Kidney glomerular epithelial cell (primary cell): ENCODE results near the gene SEC14L1.
"Not testable (repeated sequence)": the region's sequence is repeated elsewhere in the genome, so short reads cannot be mapped to it uniquely, and the experiment has no call there.

ENCODE experiments used
- DNase-seq: peaks from one replicate; lab custom pipeline; 2025; lab: John Stamatoyannopoulos, UW

SEC14L1 gene

DNA sequence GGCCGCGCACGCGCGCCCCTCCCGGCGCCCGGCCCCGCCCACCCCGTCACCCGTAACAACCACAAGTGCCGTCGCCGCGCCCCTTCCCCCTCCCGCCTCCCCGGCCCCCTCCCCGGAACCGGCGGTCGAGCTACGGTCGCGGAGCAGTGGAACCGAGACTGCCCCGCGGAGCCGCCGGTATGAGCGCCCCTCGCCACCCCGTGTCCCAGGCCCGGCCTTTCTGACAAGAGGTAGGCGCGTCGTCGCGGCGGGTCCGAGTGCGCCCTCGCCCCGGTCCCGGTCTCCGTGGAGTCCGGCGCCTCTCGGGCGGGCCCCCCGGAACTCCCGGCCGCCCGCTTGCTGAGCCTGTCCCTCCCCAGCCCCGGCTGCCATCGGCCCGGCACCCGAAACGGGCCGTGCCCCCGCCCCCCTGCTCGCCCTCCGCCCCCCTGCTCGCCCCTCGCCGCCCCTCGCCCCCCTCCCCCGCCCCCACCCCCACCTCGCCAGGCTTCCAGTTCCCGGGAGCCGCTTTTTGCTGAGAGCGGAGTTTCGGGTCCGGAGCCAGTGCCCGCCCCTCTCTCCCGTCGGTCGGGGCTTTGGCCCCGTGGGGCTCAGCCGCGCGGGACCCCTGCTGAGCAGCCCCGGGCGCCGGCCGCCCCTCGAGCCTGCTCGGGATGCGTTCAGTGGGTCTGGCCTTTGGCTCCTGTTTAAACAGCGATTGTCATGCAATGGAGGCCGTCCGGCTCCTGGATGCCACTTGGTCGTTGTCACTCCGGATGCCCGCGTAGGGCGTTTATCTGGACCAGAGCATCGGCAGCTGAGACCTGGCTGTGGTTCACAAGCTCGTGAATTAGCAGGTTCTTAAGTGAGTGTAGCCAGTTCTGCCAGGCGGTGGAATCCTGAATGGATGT is at the start of gene SEC14L1:
SEC14L1 (plus strand) TSS at position 92 of the 890 bp plus-strand sequence. CDS start 2,628 bp downstream, outside the sequence.
- no peak for DNase-seq

DNA sequence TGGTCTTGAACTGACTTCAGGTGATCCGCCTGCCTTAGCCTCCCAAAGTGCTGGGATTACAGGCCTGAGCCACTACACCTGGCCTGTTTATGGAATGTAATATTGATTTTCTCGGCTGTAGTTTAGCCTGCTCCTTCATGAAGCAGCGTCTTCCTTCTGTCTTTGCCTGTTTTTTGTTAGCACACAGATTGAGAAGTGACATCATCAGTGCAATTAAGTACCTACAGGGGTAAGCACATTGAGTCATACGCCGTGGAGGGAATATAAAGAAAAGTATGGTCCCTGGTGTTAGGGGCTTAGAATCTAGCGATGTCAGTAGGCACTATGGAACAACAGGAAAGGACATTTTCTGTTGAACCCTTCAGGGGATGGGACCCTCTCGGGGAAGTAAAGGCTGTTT is 48.7 kb upstream of the SEC14L1 start:
- no peak for DNase-seq

DNA sequence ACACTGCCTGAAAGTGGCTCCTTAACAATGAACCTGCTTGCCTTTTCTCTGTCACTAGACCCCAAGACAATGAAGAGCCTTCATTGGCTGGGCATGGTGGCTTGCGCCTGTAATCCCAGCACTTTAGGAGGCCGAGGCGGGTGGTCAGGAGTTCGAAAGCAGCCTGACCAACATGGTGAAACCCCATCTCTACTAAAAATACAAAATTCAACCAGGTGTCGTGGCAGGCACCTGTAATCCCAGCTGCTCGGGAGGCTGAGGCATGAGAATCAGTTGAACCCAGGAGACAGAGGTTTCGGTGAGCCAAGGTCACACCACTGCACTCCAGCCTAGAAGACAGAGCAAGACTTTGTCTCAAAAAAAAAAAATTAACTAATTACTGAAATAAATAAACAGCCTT is 45.3 kb upstream of the SEC14L1 start:
- DNase-seq: no peak

DNA sequence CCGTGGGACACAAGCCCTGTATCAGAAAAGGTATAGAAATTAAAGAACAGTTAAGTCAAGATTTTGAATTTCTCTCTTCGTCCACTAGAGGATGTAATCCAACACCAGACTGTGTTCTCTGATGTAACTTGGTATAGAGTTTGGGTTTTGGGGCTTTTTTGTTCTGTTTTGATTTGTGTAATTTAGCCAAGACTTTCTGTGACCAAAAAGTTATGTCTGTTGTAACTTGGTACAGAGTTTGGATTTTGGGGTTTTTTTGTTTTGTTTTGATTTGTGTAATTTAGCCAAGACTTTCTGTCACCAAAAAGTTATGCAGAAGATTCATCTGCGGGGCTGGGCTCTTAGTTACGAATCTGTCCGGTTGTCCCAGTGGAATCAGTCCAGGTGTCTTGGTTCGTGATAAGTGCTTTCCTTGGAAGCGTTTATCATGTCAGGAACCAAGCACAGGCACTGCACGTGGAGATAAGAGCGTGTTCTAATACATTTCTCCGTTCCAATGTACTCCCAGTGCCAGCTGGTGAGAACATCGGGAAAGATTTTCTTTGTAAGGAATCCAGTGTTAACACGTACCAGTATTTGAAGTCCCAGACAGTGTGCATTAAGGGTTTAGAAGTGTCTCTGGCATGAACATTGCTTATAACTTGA is 44.1 kb upstream of the SEC14L1 start:
- DNase-seq: no peak

DNA sequence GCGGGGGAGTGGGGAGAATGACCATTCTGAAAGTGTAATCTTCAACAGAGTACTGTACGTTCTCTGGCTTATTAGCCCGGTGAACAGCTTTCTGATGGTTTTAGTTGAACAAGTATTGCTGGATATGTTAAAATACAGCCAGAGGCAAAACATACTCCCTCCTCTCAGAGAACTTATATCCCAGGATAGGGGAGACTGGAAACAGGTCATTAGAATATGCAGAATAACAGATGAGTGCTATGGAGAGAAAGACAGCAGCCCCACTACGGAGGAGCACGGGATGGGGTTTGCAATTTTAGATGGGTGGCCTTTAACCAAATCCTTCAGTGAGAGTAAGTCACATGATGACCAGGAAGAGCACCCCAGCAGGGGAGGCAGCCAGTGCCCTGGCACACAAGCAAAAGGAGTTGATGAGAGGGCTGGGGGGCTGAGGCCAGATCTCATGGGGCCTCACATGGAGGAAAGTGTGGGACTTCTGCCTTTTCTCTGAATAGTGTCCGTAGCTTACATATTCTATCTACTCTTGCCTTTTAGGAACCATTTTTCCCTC is 43.1 kb upstream of the SEC14L1 start:
- no peak for DNase-seq

DNA sequence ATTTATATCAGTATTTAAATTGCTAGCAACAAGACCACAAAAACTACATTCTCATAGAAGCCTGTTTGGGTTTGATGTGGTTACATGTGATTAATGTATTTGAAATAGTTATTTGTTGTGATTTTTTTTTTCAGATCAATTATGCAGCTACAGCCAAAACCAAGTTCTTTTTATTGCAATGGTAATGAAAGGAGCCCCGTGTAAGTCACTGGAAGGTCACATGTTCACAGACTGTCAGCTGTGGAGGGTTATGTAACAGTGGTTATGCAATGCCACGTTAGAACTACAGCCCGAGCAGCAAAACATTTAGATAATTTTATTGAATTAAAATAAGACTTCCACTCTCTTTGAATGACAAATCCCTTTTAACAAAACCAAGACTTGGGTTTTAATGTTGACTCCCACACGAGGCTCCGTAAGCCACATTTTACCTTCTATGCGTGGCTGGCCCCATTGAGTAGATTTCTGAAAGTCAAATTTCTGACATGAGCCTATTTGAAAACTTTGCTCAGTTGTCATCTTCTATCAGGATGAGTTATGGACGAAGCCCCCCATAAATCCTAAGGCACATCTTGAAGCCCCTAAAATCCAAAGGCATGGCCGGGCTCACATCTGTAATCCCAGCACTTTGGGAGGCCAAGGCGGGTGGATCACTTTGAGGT is 41.8 kb upstream of the SEC14L1 start:
- no peak for DNase-seq

DNA sequence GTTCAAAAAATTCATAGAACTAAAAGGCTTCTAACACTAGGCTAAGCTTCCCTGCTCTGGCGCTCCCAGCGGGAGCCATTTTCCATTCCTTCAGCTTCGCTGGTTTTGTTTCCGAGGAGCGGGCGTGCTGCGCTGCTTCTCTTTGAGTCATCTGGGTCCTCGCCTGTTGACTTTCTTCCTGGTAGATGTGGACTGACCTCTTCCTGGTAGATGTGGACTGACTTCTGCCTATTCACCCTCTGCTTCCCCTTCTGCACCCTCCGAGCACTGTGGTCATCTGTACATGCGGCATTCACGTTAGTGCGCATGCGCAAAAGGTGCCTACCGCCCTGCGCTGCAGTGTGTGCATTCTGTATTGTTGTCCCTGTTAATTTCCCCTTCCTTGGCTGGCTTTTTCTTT is 40.8 kb upstream of the SEC14L1 start:
- no peak for DNase-seq

DNA sequence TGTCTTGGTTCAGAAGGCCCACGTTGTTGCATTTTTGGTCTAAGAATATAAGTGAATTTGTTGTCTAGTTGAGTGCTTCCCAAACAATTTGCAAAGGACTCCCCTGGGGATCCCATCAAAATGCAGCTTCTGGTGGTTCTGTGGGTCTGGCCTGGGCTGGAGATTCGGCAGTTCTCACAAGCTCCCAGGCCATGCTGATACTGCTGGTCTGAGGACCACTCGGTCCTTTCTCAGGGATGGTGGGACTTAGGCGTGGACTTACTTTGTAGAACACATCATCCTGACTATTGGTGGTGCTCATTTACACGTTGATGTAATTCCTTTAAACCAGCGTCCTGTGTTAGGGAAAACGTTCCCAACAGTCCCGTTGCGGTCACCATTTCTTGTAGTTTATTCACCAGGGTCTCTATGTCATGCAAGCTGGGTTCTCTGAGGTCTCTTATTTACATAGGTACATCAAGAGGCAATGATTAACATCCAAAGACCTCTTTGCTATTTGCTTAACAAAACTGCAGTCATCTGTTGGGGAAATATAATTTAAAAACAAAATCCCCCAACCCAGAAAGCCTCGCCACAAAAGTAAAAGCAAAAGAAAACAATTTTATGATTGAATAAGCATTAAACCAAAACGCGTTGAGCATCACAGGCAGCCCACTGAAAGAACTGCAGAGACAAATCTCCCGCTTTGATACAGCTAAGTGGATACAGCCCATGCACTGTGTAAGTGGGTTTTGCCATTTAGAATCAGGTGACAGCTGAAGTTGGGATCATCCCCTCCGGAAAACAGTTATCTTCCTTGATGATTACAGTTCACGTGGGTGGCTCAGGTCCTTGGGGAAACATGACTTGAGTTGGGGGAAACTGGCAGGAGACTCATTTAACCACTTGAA is 39.0 kb upstream of the SEC14L1 start:
- no peak for DNase-seq

DNA sequence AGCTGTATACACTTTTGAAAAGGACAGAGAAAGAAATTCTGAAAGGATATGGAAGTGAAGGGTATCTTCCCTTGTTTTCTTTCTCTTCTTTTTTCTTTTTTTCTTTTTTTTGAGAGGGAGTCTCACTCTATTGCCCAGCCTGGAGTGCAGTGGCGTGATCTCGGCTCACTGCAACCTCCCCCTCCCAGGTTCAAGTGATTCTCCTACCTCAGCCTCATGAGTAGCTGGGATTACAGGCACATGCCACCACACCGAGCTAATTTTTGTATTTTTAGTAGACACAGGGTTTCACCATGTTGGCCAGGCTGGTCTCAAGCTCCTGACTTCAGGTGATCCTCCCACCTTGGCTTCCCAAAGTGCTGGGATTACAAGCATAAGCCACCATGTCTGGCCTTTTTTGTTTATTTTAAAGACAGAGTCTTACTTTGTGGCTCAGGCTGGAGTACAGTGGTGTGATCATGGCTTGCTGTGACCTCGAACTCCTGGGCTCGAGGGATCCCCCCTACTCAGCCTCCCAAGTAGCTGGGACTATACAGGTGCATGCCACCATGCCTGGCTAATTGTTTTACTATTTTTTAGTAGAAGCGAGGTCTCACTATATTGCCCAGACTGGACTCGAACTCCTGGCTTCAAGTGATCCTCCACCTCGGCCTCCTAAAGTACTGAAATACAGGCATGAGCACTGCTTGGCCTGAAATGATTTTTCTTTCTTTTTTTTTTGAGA is 38.2 kb upstream of the SEC14L1 start:
- DNase-seq: not testable (repeated sequence)

DNA sequence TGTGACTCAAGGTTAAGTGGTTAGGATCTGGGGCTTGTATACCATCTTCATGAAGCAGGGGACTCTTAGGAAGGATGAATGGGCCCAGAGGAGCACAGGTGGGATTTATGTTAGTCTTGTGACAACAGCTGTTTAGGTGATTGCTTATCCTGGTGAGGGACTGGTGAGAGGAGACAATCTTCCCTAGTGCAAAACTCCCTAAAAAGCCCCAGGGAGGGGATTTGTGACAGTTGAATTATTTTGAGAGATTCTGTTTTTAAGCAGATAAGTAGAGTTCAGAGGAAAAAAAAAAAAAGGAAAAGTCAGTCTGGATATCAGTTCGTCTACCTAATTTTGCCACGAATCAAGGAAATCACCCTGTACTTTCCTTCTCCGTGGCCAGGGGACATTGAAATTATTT is 35.1 kb upstream of the SEC14L1 start:
- no peak for DNase-seq

DNA sequence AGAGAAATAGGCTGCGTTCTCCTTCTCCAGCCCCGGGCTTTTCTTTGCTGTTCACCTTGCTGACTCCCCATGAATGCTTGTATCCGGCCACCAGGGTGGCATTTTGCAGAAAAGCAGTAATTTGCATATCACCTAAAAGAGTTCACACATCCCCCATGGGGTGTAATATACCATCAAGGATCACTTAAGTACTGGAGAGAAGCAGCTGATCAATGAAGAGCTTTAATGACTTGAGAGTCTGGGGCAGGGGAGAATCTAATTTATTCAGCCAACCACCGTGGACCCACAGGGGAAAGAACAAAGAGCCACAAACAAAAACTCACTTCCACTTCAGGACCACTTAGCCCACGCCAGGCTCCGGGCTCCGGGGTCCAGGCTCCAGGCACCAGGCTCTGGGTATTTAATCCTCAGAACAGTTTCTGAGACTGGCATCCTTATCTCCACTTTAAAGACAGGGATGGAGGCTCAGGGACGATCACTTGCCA is 33.9 kb upstream of the SEC14L1 start:
- DNase-seq: no peak

DNA sequence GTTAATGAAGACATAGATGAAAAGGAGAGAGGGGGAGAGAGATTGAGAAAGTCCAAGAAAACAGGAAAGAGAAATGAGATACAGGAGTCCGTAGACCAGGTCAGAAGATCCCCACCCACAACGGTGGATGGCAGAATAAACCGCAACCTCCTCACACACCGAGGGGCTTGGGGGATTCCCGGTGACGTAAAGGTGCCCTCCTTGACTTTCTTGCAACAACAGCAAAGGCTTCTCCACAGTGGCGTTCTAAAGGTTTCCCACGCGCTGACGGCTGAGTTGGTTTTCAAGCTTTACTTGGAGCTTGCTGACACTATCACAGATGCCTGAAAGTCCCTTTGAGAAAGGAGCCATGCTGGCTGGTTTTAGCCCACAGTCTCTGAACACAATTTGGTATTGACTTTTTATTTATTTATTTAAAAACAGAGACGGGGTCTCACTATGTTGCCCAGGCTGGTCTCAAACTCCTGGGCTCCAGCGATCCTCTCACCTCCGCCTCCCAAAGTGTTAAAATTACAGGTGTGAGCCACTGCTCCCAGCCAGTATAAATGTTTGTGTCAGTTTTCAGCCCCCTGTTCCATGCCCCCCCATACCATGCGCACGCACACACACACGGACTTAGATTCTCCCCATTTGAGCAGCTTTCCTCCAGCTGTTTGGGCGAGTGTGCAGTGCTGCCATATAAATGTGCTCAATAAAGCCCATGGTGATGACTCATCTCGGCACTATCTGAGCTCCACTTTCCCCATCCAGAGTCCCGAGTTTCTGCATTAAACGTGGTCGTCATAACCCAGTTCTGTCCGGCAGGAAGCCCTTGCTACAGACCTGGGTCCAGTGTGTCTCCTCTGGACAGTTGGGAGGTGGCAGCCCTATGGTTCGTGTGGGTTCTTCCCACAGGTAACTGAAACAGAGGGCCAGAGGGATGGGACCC is 33.0 kb upstream of the SEC14L1 start:
- no peak for DNase-seq

DNA sequence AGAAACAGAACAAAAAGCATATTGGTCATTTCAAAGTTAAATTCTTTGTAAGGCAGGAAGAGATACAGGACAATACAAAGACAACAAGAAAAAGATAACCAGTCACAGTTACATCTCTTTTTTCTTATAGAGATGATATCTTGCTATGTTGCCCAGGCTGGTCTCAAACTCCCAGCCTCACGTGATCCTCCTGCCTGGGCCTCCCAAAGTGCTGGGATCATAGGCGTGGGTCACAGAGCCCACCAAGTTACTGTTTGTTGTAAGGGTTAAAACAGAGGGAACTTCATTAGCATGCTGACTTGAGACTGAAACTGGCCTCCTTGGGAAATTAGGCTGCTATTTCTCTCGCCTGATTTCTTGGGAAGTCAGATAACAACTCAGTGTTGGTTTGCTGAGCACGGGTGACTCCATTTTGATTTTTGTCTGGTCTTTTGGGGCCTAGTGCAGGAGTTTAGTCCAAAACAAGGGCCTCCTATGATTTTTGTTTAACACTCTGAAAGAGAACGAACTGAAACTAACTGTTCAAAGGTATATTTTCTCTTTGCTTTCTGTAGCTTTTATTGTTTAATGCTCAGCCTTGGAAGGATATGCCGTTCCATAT is 31.5 kb upstream of the SEC14L1 start:
- no peak for DNase-seq

DNA sequence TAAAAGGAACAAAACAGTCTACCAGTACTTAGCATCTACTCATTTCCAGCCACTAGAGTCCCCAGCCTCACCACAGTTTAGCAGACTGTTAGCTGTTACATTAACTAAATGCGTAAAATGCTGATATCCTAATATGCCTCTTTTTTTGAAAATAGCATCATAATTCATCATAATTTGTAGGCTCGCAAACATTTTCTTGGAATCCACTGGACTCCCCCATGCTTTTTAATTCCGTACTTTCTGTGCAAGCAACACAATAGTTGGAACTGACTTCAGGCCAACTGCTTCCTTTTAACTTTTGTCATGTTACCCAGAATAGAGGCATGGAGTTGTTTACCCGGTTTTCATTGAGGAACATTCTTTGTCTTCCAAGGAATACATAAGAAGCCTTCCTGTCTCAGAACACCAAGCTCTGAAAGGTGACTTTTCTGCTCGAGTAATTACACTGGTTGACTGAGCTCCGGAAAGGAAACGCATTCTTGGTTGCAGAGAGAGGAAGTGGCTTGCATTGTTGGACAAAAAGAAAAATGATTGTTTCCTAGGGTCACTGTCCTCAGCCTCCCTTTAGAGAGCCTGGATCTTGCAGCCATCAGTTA is 30.9 kb upstream of the SEC14L1 start:
- peak; percentile 74 for DNase-seq

DNA sequence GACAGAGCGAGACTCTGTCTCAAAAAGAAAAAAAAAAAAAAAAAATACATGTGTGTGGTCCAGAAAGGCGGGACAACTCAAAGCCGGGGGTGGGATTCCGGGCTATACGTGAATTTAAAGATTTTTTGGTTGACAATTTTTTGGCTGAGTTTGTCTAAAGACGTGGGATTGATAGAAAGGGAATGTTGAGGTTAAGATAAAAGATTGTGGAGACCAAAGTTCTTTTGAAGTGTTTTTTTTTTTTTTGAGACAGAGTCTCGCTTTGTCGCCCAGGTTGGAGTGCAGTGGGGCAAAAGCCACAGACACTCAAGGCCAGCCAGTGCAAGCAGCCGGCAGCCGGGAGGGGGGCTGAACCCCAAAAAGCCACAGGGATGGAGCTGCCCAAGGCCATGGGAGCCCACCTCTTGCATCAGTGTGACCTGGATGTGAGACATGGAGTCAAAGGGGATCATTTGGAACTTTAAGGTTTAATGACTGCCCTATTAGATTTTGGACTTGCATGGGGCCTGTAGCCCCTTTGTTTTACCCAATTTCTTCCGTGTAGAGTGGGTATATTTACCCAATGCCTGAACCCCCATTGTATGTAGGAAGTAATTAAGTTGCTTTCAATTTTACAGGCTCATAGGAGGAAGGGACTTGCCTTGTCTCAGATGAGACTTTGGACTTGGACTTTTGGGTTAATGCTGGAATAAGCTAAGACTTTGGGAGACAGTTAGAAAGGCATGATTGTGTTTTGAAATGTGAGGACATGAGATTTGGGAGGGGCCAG is 29.4 kb upstream of the SEC14L1 start:
- not testable (repeated sequence) for DNase-seq

DNA sequence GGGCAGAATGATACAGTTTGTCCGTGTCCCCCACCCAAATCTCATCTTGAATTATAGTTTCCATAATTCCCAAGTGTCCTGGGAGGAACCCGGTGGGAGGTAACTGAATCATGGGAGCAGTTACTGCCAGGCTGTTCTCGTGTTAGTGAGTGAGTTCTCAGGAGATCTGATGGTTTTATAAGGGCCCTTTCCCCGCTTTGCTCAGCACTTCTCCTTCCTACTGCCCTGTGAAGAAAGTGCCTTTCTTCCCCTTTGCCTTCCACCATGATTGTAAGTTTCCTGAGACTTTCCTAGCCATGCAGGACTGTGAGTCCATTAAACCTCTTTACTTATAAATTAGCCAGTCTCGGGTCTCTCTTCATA is 28.9 kb upstream of the SEC14L1 start:
- DNase-seq: no peak

DNA sequence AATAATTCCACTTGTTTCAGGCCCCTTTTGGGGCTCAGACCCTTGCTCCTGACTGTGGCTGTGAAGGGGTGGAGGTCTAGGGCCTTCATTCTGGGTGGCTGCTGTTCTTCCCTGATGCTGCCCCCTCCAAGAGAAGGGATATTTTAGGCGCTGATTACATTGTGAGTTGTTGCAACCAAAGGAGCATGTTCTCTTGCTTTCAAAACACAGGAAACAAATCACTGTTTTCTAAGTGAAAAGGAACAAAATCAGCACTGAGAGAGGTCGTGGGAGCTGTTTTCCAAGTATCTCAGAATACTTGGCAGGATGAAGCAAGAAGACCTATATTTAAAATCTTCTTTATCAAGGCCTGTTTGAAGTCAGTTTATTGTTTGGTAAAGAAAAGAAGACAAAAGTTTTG is 25.3 kb upstream of the SEC14L1 start:
- no peak for DNase-seq

DNA sequence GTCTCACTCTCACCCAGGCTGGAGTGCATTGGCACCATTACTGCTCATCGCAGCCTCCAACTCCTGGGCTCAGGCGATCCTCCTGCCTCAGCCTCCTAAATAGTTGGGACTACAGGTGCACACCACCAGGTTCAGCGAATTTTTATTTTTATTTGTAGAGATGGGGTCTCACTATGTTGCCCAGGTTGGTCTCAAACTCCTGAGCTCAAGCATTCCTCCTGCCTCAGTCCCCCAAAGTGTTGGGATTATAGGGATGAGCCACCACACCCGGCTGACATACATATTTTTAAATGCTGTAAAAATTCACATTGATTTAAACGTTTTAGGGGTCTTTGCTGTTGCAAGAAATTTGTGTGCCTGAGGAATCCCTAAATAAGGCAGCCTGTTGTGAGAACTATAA is 24.8 kb upstream of the SEC14L1 start:
- DNase-seq: no peak
